Measurements from ENCODE around the gene DCLK2.

The DCLK2 gene

DNA sequence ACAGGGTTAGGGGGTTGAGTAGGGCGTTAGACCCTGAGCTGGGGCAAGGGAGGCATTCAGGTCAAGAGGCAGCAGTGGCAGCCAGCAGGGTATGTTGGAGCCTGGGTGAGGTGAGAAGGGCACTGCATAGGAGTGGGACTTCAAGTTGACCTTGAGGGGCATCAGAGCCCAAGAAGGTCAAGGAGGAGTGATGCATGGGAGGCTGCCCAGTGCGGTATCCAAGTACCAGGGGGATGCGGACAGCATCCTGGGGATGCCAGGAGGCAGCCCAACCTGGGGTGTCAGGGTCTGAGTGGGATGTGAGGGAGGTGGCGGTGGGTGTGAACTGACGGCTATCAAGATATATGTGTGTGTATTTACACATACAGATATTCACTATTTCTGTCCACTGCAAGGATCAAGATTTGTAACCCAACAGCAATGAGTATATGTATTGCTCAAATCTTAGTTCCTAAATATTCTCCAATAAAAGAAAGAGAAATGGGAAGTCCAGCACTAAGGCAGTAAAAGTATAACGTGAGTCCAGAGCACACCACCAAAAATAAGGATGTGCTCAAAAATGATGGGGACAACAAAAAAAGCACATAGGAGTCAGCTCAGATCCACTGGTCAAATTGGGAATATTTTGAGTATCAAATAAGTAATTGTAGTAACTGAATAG is 9.8 kb upstream of the DCLK2 start:
- H3K27ac ChIP-seq: no peak overlapping the region
- no peak overlapping the region for H3K4me3 ChIP-seq
- no peaks in the 10 kb centered on the region for H3K4me1 ChIP-seq
- H4K20me1 ChIP-seq: no peaks in the 10 kb centered on the region
- H3K9ac ChIP-seq: no peak overlapping the region
- H3K9me3 ChIP-seq: no peaks in the 10 kb centered on the region
- H3K27me3 ChIP-seq: no peaks in the 10 kb centered on the region
- H3K4me2 ChIP-seq: no peak overlapping the region
- no peaks in the 10 kb centered on the region for H3K36me3 ChIP-seq
- TF ChIP-seq Cebpa-rat (IDR thresholded peaks at IDR 0.05): no peak

DNA sequence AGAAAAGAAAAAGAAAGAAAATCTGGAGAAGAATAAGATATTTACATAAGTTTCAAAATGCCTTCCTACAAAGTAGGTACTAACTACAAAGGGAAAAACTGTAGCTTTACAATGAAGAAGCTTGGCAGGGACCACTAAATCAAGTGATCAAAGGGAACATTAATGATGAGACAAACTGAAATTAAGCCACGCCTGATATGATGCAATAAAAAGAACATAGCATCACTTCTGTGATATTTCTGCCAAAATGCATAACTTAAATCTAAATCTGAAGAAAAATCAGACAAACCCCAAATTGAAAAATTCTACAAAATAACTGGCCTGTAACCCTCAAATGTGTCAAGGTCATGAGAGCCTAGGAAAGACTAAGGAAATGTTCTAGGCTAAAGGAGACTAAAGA is 8.9 kb upstream of the DCLK2 start:
- H3K27me3 ChIP-seq: no peaks in the 10 kb centered on the region
- no peak for TF ChIP-seq Cebpa-rat (IDR thresholded peaks at IDR 0.05)
- H3K4me1 ChIP-seq: no peaks in the 10 kb centered on the region
- no peaks in the 10 kb centered on the region for H4K20me1 ChIP-seq
- H3K36me3 ChIP-seq: no peaks in the 10 kb centered on the region
- H3K9me3 ChIP-seq: no peaks in the 10 kb centered on the region
- H3K4me3 ChIP-seq: no peak overlapping the region
- H3K9ac ChIP-seq: no peak overlapping the region
- no peak overlapping the region for H3K4me2 ChIP-seq
- H3K27ac ChIP-seq: no peak overlapping the region

DNA sequence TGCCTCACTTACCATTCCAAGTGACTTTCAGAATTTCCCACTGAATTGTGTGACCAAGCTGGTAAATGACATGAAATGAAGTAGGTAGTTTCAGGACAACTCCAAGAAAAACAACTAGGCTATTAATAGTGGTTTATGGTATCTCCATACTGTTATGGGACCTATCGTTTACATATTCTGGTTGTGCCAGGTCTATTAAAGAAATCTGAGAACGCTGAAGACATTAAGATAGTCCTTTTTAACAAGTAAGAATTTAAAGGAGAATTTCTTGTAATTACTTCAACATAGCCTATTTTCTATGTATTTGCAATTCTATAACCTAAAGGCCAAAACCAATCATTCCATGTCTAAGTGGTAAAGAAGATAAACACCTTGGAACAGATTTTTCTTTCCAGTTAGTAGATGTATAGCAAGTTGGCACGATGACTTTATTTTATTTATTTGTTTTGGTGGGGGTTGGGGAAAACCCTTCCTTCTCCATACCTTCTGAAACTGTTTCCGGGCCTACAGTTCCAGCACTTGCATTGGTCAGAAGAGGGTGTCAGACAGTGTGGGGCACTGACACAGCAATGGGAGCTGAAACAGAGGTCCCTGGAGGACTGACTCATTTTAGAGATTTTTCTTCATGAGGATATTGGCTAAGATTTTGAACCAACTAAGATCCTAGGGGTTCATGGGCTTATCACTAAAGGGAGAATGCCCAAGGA is 7.6 kb upstream of the DCLK2 start:
- no peak overlapping the region for H3K9ac ChIP-seq
- H3K27ac ChIP-seq: no peak overlapping the region
- H3K4me3 ChIP-seq: no peak overlapping the region
- no peaks in the 10 kb centered on the region for H3K4me1 ChIP-seq
- no peaks in the 10 kb centered on the region for H3K36me3 ChIP-seq
- no peak for TF ChIP-seq Cebpa-rat (IDR thresholded peaks at IDR 0.05)
- H3K27me3 ChIP-seq: no peaks in the 10 kb centered on the region
- H4K20me1 ChIP-seq: no peaks in the 10 kb centered on the region
- H3K9me3 ChIP-seq: no peaks in the 10 kb centered on the region
- no peak overlapping the region for H3K4me2 ChIP-seq

DNA sequence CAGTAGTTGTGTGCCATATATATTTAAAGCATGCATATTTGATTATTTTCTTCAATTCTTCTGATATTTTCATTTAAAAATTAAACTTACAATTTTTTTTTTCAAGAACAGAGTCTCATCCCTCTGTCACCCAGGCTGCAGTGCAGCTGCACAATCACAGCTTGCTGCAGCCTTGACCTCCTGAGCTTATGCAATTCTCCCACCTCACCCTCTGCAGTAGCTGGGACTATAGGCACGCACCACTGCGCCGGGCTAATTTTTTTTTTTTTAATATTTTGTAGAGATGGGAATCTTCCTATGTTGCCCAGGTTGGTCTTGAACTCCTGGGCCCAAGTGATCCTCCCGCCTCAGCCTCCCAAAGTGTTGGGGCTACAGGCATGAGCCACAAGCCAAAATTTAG is 5.8 kb upstream of the DCLK2 start:
- peaks cover under 1% of the 10 kb centered on the region for H3K4me1 ChIP-seq
- no peaks in the 10 kb centered on the region for H3K36me3 ChIP-seq
- H3K27me3 ChIP-seq: no peaks in the 10 kb centered on the region
- no peaks in the 10 kb centered on the region for H4K20me1 ChIP-seq
- H3K9ac ChIP-seq: no peak overlapping the region
- H3K9me3 ChIP-seq: no peaks in the 10 kb centered on the region
- no peak for TF ChIP-seq Cebpa-rat (IDR thresholded peaks at IDR 0.05)
- H3K4me2 ChIP-seq: no peak overlapping the region
- H3K4me3 ChIP-seq: no peak overlapping the region
- no peak overlapping the region for H3K27ac ChIP-seq

DNA sequence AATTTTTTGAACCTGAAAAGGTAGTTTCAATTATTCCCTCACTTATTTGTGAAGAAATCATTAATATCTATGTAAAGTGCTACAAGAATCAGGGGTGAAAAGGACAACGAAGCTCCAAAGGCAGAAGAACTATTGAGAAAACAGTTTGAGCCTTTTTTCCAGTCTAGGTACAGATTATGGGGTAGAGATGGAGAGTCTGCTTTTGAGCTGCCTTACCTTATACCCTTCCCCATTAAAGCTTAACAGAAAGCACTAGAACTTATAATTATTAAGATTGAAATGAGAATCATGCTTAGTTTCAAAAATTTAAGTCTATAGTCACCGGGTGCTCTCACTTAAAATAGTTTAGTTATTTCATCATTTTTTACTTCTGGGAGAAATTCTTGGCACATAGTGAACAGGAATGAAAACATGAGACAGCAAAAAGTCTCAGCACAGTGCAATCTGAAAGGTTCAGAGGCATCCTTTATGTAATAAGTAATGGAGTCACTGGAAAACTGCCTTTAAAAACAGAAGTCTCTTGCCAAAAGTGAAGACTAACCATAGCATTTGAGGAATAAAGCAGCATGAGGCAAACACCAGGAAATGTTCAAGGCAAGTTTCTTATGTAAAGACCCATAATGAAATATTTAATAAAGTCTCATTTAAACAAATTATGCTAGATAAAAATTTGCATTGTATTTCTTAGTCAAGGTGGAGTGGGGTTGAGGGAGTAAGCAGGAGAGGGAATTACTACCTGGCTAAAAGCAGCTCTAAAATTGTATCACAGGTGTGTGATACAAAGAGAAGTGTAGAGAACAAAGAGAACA is 5.1 kb upstream of the DCLK2 start:
- no peak overlapping the region for H3K4me2 ChIP-seq
- H3K27ac ChIP-seq: no peak overlapping the region
- H3K36me3 ChIP-seq: no peaks in the 10 kb centered on the region
- no peak overlapping the region for H3K9ac ChIP-seq
- H3K27me3 ChIP-seq: no peaks in the 10 kb centered on the region
- H3K9me3 ChIP-seq: no peaks in the 10 kb centered on the region
- peaks cover 5% of the 10 kb centered on the region for H3K4me1 ChIP-seq
- no peak for TF ChIP-seq Cebpa-rat (IDR thresholded peaks at IDR 0.05)
- H3K4me3 ChIP-seq: no peak overlapping the region
- no peaks in the 10 kb centered on the region for H4K20me1 ChIP-seq

DNA sequence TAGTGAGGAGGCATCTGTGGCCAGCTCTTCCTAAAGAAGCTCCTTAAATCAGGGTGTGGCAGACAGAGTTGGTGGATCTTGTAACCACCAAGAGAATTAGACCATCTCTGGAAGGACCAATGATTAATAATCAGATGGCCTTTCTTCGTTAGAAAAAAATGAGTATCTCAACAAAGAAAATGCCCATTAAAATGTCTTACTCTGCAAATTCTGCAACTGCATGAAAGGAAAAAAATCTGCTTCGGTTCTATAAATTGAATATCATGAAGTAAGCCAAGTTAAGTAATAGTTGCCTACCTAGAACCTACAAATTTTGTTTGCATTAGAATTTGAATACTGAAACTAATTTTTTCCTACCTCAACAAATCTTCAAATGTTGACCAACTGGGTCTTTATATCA is 4.2 kb upstream of the DCLK2 start:
- H3K4me2 ChIP-seq: no peak overlapping the region
- no peak overlapping the region for H3K9ac ChIP-seq
- H3K9me3 ChIP-seq: no peaks in the 10 kb centered on the region
- H3K27me3 ChIP-seq: no peaks in the 10 kb centered on the region
- H3K36me3 ChIP-seq: no peaks in the 10 kb centered on the region
- TF ChIP-seq Cebpa-rat (IDR thresholded peaks at IDR 0.05): no peak
- H4K20me1 ChIP-seq: no peaks in the 10 kb centered on the region
- no peak overlapping the region for H3K4me3 ChIP-seq
- no peak overlapping the region for H3K27ac ChIP-seq
- H3K4me1 ChIP-seq: peaks cover 5% of the 10 kb centered on the region

DNA sequence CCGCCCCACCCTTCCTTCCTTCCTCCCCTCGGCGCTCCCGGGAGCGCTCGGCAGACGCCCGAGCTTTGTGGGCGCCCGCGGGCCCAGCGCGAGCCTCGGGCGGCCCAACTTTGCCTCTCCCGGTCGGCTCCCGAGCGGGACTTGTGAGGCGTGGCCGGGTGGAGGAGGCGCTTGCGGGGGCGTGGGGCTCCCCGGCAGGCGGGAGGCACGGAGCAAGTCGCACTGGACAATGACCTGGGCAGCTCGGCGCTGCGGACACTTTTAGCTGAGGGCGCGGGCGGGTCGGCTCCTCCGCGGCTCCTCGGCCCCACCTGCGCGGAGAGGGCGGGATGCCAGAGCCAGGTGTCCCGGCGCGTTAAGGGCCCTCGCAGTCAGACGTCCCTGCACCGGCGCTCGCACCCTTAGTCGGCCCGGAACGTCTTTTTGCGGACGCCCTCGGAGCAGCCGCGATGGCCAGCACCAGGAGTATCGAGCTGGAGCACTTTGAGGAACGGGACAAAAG is 385 bp downstream of the DCLK2 start:
- Histone ChIP-seq H4K20me1 (peaks cover 15% of the 10 kb centered on the region), H3K27me3 (no peaks in the 10 kb centered on the region), H3K36me3 (no peaks in the 10 kb centered on the region), H3K9me3 (no peaks in the 10 kb centered on the region), H3K4me2 (peak overlapping the region; percentile 91), H3K9ac (peak overlapping the region; percentile 83), H3K4me1 (peaks cover 23% of the 10 kb centered on the region), H3K4me3 (peak overlapping the region; percentile 91), H3K27ac (peak overlapping the region; percentile 81)
- no peak for TF ChIP-seq Cebpa-rat (IDR thresholded peaks at IDR 0.05)

DNA sequence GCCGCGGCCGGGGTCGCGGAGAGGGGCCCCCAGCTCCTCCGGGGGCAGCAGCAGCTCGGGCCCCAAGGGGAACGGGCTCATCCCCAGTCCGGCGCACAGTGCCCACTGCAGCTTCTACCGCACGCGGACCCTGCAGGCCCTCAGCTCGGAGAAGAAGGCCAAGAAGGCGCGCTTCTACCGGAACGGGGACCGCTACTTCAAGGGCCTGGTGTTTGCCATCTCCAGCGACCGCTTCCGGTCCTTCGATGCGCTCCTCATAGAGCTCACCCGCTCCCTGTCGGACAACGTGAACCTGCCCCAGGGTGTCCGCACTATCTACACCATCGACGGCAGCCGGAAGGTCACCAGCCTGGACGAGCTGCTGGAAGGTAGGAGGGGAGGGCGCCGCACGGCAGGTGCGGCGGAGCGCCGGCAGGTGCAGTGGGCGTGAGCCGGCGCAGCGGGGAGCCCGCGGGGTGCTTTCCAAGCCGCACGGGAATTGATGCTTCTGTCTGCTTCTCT is 886 bp downstream of the DCLK2 start:
- Histone ChIP-seq H3K4me3 (peak overlapping the region; percentile 91), H4K20me1 (peaks cover 15% of the 10 kb centered on the region), H3K9ac (peak overlapping the region; percentile 83), H3K36me3 (no peaks in the 10 kb centered on the region), H3K27ac (peak overlapping the region; percentile 81), H3K27me3 (no peaks in the 10 kb centered on the region), H3K4me1 (peaks cover 23% of the 10 kb centered on the region), H3K4me2 (peak overlapping the region; percentile 91), H3K9me3 (no peaks in the 10 kb centered on the region)
- TF ChIP-seq Cebpa-rat (IDR thresholded peaks at IDR 0.05): no peak

DNA sequence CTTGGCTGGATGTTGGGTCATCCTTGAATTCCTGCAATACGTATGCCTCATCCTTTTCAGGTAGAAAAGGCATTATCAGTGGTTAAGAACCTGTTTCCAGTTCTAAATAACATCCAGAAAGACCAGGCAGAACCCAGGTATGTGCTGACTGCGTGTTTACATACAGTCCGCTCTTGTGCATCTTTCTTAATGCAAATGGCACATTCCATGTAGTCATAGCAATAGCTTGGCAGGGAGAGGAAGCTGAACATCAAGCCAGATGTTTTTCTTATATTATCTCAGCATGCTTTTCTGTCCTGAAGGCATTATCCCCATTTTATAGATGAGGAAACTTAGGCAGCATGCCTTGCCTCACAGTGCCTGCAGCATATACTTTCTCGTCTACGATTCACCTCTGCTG is 2.1 kb downstream of the DCLK2 start:
- peaks cover 5% of the 10 kb centered on the region; the same call in 1 of the 2 replicates for H3K9me3 ChIP-seq
- H3K4me2 ChIP-seq: peak overlapping the region; percentile 91
- no peak for TF ChIP-seq Cebpa-rat (IDR thresholded peaks at IDR 0.05)
- peaks cover 15% of the 10 kb centered on the region for H4K20me1 ChIP-seq
- no peak overlapping the region for H3K9ac ChIP-seq
- H3K4me3 ChIP-seq: no peak overlapping the region
- no peaks in the 10 kb centered on the region for H3K36me3 ChIP-seq
- no peaks in the 10 kb centered on the region for H3K27me3 ChIP-seq
- H3K4me1 ChIP-seq: peaks cover 23% of the 10 kb centered on the region
- H3K27ac ChIP-seq: no peak overlapping the region

Data from BLaER1 (cell line).